Measurements from ENCODE around the gene PRKAG1.

DNA sequence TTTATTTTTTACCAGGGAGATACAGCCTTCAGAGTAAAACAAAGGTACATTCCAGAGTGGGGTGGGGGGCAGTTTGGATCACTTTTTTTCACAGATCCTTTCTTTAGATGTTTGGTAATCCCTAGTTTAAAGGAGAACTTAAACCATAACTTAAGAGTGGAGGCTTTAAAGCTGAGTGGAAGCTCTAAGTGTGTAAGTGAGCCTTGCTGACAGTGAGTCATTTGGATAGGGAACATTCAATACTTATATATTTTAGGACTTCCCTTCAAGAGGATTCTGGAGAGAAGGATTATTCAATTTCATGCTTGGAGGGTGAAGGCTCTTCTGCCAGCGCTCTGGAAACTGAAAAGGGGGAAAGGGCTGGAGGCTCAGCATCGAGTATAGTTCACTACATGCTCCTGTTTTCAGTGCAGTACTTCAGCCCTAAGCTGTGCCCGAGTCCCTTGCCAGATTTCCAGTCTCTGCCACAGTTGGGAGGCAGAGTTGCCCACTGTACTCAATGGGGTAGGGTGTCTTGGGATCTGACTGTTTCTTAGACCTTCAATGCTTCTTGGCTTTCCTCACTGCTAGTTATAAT lies 8.4 kb downstream of the PRKAG1 start:
- TF ChIP-seq, protein P1, sequence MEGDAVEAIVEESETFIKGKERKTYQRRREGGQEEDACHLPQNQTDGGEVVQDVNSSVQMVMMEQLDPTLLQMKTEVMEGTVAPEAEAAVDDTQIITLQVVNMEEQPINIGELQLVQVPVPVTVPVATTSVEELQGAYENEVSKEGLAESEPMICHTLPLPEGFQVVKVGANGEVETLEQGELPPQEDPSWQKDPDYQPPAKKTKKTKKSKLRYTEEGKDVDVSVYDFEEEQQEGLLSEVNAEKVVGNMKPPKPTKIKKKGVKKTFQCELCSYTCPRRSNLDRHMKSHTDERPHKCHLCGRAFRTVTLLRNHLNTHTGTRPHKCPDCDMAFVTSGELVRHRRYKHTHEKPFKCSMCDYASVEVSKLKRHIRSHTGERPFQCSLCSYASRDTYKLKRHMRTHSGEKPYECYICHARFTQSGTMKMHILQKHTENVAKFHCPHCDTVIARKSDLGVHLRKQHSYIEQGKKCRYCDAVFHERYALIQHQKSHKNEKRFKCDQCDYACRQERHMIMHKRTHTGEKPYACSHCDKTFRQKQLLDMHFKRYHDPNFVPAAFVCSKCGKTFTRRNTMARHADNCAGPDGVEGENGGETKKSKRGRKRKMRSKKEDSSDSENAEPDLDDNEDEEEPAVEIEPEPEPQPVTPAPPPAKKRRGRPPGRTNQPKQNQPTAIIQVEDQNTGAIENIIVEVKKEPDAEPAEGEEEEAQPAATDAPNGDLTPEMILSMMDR (IDR thresholded peaks at IDR 0.05), result no peak
- TF ChIP-seq POLR2A (IDR thresholded peaks at IDR 0.05), result no peak
